RCC 7860 (cell line): ENCODE data around the gene PLEKHA7.

Experiments used
- DNase-seq: peaks from one replicate; pipeline ENCODE4 v3.0.0-alpha.2; 2015; ENCODE audit warnings: low spot score
- FAIRE-seq: peaks from 2 replicates; lab custom pipeline; 2012; peaks lifted over from hg19 to GRCh38; lab: Jason Lieb, UNC

Gene PLEKHA7

GRCh38 chr11:16749666-16750065 is 264.5 kb downstream of the PLEKHA7 start:
- FAIRE-seq (no peak), DNase-seq (no peak)

- DNase-seq: no peak
- FAIRE-seq: no peak
These were observed 265.1 kb downstream of the PLEKHA7 start for GRCh38 chr11:16749092-16749491.

GRCh38 chr11:16745950-16746605 is 268.1 kb downstream of the PLEKHA7 start:
- DNase-seq (no peak), FAIRE-seq (no peak)

- DNase-seq (no peak), FAIRE-seq (no peak)
These were observed 270.0 kb downstream of the PLEKHA7 start for GRCh38 chr11:16744128-16744725.

GRCh38 chr11:16743478-16743877 is 270.7 kb downstream of the PLEKHA7 start:
- no peak for DNase-seq
- no peak for FAIRE-seq

- no peak for FAIRE-seq
- no peak for DNase-seq
These were observed 272.7 kb downstream of the PLEKHA7 start for GRCh38 chr11:16741473-16741872.

GRCh38 chr11:16738947-16739815 is 275.0 kb downstream of the PLEKHA7 start:
- FAIRE-seq (no peak), DNase-seq (no peak)

- peak; percentile 83 for FAIRE-seq
These were observed 275.8 kb downstream of the PLEKHA7 start, which contains the start of gene C11orf58 for GRCh38 chr11:16738193-16738946. C11orf58 (plus strand) TSS chr11:16738647; CDS start chr11:16738779, 132 bp downstream.

GRCh38 chr11:16737818-16738192 is 276.4 kb downstream of the PLEKHA7 start:
- DNase-seq: no peak
- no peak for FAIRE-seq

More at GRCh38 chr11:16738193-16738946, 275.8 kb downstream of the PLEKHA7 start, which contains the start of gene C11orf58:
- peak; percentile 89 for DNase-seq
